Midbrain (tissue), 1 donor: ENCODE results near the gene TMEM258.

Experiments used
- DNase-seq: peaks from one replicate; lab custom pipeline; 2025; lab: John Stamatoyannopoulos, UW

TMEM258 gene

DNA sequence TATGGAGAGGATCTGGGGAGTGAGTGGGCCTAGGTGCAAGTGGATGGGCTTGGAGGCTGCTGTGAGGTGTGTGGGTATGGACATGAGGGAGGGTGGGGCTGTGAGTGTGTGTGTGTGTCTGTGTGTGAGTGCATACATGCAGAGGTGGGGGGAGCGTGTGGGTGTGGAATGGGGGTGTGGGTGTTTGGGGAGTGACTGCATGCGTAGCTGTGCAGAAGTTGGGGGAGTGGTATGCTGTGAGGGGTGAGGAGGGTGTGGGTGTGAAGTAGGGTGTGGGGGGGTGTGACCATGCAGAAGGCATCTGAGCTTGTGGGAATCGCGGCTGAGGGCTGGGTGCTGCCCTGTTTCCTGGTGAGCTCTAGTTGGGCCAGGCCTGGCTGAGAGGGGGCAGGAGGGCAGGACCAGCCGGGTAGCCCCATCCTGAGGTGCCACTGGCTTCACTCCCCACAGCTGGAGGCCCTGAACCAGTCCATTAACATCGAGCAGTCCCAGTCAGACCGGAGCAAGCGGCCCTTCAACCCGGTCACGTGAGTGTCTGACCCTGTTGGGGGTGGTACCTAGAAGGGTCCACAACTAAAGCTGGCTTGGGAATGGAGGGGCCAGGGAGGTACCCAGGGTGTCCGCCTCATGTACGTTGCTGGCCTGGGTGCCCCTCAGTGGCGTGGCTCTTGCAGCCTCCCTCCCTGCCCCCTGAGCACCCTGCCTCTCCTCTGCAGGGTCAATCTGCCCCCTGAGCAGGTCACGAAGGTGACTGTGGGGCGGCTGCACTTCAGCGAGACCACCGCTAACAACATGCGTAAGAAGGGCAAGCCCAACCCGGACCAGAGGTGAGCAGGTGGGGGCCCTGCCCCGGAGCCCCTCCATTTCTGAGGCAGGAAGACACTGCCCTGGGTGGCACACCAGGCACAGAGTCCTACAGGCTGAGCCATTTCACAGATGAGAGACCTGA, 16.5 kb downstream of the TMEM258 start:
- DNase-seq = no peak

DNA sequence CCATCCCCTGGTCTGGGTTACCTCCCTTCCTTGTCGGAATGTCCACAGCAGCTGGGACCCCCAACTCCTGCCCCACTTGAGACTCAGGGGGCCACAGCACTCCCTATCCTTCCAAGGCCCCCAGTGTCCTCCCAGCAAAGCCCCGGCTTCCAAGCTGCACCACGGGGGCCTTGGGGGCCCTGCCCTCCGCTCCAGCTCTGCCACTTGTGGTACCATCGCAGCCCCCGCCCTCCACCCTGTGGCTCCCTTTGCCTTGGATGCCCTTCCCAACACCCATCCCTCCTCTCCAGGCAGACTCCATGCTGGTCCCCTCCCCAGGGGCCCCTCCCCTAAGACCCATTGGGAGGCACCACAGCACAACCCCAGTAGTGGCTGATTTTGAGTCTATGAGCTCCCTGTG, 17.3 kb downstream of the TMEM258 start:
- no peak for DNase-seq

DNA sequence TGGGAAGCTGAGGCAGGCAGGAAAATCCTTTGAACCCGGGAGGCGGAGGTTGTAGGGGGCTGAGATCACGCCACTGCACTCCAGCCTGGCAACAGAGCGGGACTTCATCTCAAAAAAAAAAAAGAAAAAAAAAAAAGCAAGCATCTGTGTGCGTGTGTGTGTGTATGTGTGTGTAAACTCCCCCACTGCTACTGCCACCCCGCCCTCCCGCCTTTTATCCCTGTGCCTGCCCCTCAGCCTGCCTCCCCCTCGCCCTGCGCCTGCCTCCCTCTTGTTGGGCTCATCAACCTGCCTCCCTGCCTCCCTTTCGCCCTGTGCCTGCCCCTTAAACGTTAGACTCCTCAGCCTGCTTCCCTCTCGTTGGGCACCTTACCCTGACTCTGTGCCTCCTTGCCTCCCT, 18.0 kb downstream of the TMEM258 start:
- no peak for DNase-seq

DNA sequence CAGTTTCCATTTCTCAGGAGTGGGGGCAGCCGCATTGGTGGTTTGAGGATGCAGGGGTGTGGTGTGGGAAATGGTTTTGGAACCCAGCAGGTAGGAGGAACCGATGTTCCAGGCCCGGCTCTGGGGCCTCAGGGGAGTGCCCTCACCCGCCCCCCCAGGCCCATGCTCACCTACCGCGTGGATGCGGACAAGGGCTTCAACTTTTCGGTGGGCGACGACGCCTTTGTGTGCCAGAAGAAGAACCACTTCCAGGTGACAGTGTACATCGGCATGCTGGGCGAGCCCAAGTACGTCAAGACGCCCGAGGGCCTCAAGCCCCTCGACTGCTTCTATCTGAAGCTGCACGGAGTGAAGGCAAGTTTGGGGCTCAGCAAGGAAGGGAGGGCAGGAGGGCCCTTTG, 18.6 kb downstream of the TMEM258 start:
- no peak for DNase-seq

DNA sequence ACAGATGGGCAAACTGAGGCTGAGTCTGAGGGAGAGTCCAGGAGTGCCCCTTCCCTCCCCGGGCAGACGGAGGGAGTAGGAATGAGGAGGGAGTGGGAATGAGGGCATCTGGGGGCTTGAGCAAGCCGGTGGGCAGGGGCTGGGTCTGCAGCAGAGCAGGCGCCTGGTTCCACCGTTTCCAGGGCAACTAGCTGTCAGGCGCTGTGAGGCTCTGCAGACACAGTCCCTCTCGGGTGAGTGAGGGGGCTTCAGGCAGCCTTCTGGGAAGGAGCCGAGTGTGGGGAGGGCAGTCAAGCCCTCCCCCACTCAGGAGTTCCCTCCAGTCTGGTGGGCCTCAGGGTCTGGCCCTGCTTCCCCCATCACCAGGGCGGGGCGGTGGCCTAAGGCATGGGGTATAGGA, 19.0 kb downstream of the TMEM258 start:
- no peak for DNase-seq

DNA sequence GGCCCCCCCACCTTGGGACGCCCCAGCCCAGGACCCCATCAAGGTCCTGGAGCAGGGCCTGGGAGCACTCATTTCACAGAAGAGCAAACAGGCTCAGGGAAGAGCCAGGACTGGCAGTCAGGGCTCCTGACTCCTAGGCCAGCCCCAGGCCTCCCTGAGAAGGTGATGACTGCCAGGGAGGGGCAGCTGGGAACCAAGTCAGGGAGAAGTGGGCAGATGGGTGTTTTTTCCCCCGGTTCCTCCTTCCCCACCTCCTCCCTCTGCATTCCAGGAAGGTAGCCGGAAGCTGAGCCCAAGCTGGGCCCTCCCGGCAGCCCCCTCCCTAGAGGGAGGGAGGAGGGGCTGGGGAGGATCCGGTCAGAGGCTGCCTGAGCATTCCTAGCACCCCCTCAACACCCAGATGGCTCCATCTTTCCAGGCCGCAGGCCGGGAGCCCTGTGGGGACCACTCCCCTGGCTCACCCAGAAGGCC, 20.4 kb downstream of the TMEM258 start:
- no peak for DNase-seq

DNA sequence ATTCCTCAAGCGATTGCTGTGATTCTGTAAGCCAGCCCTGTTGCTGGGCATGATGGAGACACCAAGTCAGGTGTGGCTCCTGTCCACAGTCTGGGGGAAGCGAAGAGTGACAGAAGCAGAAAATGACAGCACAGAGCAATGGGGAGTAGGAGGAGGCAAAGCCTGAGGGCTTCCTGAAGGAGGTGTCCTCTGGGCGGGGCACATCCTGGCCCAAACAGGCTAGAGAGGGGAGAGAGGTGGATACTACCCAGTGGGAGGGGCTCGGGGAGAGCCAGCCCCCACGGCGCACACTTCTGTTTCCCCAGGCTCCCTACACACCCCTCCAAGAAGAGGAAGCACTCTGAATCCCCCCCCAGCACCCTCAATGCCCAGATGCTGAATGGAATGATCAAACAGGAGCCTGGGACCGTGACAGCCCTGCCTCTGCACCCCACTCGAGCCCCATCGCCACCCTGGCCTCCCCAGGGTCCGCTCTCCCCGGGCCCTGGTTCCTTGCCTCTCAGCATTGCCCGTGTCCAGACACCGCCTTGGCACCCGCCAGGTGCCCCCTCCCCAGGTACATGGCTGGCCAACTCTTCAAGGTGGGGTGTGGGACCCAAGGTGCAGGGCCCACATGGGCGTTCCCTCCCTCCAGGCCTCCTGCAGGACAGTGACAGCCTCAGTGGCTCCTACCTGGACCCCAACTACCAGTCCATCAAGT, 21.1 kb downstream of the TMEM258 start:
- no peak for DNase-seq

DNA sequence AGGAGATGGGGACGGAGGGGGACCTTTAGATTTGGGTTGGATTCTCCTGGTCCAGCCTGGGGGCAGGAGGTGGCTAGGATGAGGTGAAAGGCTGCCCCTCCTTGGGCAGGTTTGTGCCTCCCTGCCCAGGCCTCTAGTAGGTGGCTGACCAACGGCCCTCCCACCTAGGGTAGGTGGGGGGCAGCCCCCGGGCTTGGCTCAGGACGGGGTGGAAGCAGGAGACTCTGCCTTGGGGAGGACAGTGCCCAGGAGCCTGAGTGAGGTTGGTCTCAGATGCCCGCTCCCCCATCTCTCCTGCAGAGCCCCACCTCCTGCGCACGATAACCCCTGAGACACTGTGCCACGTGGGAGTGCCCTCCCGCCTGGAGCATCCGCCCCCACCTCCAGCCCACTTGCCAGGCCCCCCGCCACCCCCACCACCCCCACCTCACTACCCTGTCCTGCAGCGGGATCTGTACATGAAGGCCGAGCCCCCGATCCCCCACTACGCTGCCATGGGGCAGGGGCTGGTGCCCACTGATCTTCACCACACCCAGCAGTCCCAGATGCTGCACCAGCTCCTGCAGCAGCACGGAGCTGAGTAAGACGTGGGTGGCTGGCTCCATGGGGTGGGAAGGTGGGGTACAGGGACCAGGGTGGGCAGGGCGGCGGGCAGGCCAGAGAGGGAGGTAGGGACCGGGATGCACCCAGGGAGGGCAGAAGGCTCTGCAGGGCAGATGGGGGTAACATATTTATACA, 22.3 kb downstream of the TMEM258 start:
- no peak for DNase-seq

DNA sequence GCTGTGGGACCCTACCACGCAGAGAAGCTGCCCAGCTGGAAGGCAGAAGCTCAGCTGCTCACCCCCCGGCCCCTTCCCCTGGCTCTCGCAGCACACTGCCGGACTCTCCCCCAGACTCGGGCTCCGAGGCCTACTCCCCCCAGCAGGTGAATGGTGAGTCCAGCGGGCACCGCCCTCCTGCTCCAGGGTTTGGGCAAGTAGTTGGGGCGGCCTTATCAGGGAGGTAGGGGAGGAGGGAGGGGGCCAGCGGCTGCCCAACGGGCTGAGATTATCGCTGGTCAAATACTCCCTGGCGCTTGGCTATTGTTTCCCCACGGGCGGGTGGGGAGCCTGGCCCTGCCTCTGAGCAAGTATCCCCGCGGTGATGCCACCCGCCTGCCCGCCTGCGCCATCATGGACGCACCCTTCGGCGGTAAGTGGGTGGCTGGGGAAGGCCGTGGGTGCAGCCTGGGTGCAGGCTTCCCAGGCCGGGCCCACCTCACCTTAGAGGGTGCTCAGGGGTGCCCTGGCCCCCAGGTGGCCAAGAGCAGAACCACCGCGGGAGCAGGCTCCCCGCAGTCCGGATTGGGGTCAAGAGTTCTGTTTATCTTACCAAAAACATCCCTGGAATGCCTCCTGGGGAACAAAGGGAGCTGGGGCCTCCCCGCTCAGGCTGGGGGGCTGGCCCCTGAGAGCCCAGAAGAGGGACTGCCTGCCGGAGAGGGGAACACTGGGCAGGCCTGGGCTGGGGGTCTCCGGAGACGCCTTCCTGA, 23.1 kb downstream of the TMEM258 start:
- no peak for DNase-seq

DNA sequence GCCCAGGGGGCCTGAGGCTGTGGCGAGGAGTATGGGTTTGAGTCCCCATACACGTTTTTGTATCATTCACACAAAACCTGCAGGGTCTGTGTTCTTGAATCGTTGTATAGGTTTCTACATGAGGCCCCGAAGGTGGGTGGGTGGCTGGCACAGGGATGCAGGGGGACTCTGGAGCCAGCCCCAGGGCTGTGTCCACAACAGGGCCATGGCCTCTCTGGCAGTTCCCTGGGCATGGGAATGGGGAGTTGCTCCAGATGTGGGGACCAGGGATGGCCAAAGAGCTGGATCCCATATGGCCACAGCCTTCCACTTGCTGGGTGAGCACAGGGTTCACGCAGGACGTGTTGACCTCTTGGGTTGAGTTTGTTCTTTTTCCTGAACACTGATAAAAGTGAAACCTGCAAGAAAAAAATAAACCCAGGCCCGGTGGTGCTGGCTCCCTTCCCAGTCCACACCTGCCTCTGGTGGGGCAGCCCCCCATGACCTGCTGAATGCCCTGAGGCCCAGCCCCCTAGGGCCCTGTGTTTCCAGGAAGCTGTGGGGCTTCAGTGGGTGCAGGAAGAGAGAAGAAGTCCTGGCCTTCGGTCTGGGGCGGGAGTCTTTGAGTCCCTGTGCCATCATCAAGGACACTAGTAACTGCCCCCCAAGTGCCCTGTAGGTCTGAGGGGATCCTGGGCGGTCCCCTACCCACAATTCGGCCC, 23.9 kb downstream of the TMEM258 start:
- DNase-seq = no peak

DNA sequence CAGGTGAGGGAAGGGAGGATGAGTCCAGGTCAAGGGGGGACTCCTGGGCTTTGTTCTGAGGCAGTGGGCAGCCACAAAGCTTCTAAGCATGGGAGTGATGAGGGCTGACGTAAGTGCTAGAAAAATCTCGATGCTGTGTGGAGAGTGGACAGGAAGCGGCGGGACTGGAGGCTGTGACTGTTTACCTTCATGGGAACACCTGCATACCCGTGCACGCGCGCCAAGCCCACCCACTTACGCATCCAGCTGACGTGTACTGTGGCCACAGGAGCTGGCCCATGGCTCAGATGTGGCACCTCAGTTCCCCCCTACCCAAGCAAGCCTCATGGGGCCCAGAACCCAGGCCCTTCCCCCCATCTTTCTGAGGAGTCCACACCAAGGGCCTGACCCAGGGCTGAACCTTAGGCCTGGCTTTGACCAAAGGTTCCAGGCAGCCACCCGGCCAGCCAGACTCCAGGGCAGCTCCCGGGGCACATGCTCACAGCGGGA, 26.0 kb downstream of the TMEM258 start:
- DNase-seq = no peak

DNA sequence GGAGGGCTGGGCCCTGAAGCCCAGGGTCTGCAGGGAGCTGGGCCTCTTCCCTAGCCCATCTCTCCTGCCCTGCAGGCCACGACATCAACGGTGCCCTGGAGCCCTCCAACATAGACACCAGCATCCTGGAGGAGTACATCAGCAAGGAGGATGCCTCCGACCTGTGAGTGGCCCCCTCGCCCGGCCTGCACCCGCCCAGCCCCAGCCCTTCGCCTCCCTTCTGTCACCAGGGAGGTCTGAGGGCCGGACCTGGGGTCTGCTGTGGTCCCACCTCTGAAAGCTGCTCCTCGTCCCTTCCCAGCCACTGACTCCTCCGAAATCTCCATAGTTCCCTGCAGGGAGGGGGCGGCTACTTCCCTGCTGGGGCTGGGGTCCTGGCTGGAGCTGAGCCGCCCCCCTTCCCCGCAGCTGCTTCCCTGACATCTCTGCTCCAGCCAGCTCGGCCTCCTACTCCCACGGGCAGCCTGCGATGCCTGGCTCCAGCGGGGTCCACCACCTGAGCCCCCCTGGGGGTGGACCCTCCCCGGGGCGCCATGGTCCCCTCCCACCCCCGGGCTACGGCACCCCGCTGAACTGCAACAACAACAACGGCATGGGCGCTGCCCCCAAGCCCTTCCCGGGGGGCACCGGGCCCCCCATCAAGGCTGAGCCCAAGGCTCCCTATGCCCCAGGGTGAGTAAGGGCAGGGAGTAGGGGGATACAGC, 26.7 kb downstream of the TMEM258 start:
- DNase-seq = no peak

DNA sequence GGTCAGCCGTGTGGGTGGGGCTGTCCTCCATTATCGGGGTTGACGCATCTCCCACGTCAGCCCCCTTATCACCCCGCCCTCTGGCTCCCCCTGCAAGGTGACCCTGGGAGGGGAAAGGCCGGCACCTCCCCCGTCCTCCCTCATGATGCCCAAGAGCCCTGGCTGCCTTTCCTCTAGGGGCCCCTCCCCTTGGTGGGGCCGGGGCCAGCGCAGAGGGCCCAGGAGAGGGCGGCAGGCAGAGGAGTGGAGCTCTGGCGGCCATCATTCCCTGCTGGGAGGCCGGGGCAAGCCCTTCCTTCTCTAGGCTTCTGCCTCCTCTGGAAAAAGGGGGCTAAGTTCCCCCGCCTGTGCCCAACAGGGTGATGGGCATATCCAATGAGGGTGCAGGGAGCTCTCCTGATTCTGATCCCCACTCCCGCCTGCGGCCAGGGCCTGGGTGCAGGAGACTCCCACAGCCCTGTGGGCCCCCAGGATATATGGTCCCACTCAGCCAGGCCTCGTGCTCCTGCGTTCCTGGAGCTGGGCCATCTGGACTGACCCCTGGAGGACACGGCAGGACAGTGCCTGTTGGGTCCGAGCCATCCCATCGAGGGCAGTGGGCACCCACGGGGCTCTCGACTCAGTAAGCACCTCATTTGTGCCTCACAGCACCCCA, 27.7 kb downstream of the TMEM258 start:
- no peak for DNase-seq

DNA sequence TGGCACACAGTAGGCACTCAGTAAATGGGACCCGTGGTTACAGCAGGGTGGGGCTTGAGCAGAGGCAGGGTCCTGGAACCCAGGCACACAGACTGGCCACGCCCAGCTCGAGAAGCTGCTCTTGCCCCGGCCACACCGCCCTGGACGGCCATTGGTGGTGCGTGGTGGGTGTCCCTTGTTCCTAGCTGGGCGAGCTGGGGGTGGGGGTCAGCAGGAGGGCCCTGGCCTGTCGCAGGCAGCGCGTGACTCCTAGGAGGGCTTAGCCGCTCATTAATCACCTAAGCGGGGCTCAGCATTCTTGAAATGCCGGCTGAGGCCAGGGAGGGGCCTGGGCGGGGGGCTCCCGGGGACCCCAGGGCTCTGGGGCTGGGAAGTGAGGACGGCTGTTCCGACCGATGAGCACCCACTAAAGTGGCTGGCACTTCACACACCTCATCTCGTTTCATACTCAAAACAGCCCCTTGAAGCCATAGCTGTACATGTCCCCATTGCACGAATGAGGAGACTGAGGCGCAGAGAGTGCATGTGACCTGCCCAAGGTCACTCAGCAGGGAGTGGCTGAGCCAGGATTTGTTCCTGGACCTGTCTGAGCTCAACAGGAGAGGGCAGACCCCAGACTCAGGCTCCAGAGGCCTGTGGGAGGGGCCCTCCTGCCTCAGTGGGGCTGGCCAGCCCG, 28.3 kb downstream of the TMEM258 start:
- no peak for DNase-seq

DNA sequence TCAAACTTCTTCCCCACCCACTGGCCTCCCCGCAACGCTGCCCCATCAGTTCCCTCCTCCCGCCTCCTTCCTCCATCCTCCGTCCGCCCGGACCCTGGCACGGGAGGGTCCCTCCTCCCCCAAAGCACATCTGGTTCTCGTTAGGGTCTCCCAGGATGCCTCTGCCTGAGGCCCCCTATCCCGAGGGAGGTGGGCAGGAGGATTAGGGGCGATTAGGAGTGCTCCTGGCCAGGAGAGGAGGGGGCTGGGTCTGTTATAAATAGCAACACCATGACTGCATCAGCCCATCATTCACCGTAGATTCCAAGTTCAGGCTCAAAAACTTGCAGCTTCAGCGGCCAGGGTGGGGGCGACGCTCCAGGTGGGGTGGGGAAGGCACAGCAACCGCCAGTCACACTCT, 29.6 kb downstream of the TMEM258 start:
- no peak for DNase-seq

DNA sequence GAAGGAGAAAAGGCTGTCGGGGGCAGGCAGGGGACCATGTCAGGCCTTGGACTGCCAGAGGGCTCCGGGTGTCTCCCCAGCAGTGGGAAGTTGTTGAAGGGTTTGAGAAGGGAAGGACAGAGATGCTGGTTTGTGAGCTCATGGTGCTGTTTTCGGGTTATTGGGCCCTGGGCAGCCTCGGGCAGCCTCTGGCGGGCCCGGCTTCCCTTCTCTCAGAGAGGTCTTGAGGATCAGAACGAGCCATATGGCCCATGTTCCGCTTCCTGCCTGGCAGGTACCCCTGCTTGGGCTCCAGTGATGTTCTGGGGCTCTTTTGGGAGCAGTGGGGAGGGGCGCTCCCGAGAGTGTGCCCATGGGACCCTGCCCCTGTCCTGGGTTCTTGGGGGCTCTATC, 30.2 kb downstream of the TMEM258 start:
- no peak for DNase-seq

DNA sequence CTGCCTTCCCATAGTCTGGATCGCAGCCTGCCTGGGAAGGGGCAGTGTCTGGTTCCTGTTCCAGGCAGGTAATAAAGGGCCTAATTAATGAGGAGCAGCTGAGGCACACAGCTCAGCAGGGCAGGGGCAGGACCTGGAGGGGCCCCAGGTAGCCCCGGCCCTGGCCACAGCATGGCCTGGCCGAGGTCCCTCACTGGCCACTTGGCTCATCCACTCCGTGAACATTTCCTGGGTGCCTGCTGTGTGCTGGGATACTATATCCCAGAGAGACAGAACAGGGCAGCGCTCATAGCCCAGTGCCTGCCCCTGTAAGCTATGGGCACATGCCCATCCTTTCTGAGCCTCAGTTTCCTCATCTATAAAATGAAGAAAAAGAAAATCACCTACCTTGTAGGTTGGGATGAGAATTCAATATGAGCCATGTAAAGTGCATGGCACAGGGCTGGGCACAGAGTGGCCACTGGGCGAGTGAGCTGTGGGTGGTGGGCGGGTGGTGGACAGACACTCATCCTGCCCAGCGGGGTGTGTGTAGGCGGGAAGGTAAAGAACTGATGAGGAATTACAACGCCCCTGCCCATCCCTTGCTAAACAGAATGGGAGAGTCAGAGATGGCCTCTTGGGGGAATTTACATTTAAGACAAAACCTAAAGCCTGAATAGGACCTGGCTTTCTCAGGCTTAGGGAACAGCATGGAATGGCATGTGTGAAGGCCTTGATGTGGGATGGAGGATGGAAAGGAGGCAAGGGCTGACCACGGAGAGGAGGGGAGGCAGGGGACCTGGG, 30.8 kb downstream of the TMEM258 start:
- DNase-seq = no peak

DNA sequence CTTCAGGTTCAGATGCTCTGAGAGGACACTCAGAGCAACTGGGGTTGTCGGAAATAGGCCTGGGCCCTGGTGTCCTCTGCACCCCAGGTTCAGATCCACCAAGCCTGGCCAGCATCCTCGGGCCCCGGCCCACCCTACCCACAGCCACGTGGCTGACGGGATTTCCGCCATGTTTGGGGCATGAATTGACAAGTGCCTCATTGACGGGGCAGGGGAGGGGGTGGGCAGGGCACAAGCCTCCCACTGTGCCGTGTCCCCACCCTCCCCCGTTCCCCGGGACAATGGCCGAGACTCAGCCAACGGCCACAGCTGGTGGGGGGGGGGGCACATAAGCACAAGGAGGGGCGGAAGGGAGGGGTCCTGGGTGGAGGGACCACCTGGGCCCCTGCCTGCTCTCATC, 31.5 kb downstream of the TMEM258 start:
- DNase-seq = peak; percentile 92
